ENCODE results near the gene MCTP1. TPM values are rescaled to one million over a fixed set of nuclear protein-coding genes. Genes with fewer than 3 reads are reported as not detected.

Gene MCTP1
- total RNA-seq, 1 donor from 2014 or later = 1.9 TPM

DNA sequence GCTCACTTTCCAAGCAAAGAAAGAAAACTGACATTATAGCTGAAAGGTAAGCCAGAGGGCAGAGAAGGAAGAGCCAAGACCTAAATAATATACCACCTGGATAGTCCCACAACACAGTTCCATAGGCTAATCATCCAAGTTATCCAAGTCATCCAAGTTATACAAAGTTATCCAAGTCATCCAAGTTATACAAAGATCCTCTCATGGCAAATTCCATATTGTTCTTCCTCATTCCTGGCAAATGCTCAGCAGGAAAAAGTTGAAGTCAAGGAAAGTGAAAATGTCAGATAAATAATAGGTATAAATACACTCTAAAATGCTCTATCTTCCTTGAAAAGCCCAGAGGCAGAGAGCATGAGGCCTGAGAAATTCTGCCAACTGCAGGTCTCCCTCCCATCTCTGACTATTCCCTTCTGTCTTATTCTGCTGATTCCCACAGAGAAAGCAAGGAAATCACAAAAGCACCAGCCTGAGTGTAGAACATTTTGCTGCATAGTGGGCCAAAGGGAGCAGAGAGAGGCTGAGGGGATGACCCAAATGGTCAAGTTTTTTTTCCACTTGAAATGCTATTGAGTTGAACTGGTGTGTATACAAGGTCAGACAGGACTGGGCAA is 12.5 kb downstream of the MCTP1 start:
- POLR2A ChIA-PET = no interaction called here
- peaks cover 10% of the 10 kb centered on the region for H3K27me3 Mint-ChIP-seq

DNA sequence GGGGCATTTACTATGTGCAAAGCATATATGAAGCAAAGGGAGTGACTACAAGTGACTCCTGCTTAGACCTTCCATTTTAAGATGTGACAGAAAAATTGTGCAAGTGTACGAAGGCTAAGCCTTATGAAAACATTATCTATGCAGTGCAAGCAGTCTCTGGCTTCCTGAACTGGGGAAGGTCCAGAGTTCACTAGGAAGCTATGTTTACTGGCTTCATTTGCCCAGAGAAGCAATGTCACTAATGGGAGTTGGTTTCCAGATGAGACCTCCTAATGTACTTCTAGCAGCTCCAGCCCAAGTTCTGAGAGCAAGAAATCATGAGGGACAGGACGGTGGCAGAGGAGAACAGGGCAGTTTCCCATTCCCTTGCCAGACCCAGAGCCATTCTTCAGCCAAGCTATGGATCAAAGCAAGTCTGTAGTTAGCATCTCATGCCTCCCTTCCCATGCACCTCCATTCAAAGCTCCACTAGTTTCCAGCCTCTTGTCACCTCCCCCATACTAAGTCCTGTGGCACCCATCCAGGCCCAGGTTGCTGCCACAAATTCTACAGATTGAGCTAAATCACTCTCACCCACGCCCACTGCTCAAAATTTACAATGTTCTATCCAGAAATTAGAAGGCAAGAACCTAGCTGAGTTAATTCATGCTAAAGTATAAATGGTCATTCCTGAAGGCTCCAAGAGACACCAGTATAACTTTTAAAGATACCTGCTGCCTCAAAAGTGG is 21.8 kb downstream of the MCTP1 start:
- H3K27ac Mint-ChIP-seq = no peak overlapping the region
- POLR2A ChIA-PET = no interaction called here
- CTCF ChIA-PET = interaction anchor here (0.8 to 1.4 kb wide), 4 partner anchors 21 to 295 kb away, joined by 3 to 4 read pairs (median 3); no protein-coding TSS in a partner anchor
- TF ChIP-seq, protein P1, sequence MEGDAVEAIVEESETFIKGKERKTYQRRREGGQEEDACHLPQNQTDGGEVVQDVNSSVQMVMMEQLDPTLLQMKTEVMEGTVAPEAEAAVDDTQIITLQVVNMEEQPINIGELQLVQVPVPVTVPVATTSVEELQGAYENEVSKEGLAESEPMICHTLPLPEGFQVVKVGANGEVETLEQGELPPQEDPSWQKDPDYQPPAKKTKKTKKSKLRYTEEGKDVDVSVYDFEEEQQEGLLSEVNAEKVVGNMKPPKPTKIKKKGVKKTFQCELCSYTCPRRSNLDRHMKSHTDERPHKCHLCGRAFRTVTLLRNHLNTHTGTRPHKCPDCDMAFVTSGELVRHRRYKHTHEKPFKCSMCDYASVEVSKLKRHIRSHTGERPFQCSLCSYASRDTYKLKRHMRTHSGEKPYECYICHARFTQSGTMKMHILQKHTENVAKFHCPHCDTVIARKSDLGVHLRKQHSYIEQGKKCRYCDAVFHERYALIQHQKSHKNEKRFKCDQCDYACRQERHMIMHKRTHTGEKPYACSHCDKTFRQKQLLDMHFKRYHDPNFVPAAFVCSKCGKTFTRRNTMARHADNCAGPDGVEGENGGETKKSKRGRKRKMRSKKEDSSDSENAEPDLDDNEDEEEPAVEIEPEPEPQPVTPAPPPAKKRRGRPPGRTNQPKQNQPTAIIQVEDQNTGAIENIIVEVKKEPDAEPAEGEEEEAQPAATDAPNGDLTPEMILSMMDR (IDR thresholded peaks at IDR 0.05) = no peak
- H3K36me3 Mint-ChIP-seq (ENCODE audit: low read depth) = no peaks in the 10 kb centered on the region
- peaks cover 2% of the 10 kb centered on the region for H3K27me3 Mint-ChIP-seq
- H3K9me3 Mint-ChIP-seq = no peaks in the 10 kb centered on the region
- DNase-seq (no peak), ATAC-seq (ENCODE audit: low read depth) (no peak)
- H3K4me3 Mint-ChIP-seq = no peak overlapping the region
- no peaks in the 10 kb centered on the region for H3K4me1 Mint-ChIP-seq
- intact Hi-C loops (cut with micrococcal nuclease) = no loop called here

More for the DNA sequence above, 12.5 kb downstream of the MCTP1 start:
- Mint-ChIP-seq H3K36me3 (ENCODE audit: low read depth) (no peaks in the 10 kb centered on the region), H3K27ac (no peak overlapping the region), H3K4me1 (no peaks in the 10 kb centered on the region), H3K9me3 (no peaks in the 10 kb centered on the region), H3K4me3 (no peak overlapping the region)
- intact Hi-C loops (cut with micrococcal nuclease) = no loop called here
- no peak for DNase-seq
- CTCF ChIA-PET = no interaction called here
- TF ChIP-seq, protein P1 (IDR thresholded peaks at IDR 0.05) = no peak
- no peak for ATAC-seq (ENCODE audit: low read depth)

- TF ChIP-seq, protein P1 (IDR thresholded peaks at IDR 0.05) = no peak
- H3K27me3 Mint-ChIP-seq = no peaks in the 10 kb centered on the region
- H3K27ac Mint-ChIP-seq = no peak overlapping the region
- no peaks in the 10 kb centered on the region for H3K9me3 Mint-ChIP-seq
- H3K36me3 Mint-ChIP-seq (ENCODE audit: low read depth) = no peaks in the 10 kb centered on the region
- no peak for ATAC-seq (ENCODE audit: low read depth)
- intact Hi-C loops (cut with micrococcal nuclease) = no loop called here
- no peak for DNase-seq
- H3K4me3 Mint-ChIP-seq = no peak overlapping the region
- CTCF ChIA-PET = interaction anchor here (0.7 kb wide), 1 partner anchor 294 kb away, joined by 3 read pairs; no protein-coding TSS in a partner anchor
- POLR2A ChIA-PET = no interaction called here
- no peaks in the 10 kb centered on the region for H3K4me1 Mint-ChIP-seq
Observed at GRCh38 chr5:95261437-95262175, 23.3 kb downstream of the MCTP1 start.

DNA sequence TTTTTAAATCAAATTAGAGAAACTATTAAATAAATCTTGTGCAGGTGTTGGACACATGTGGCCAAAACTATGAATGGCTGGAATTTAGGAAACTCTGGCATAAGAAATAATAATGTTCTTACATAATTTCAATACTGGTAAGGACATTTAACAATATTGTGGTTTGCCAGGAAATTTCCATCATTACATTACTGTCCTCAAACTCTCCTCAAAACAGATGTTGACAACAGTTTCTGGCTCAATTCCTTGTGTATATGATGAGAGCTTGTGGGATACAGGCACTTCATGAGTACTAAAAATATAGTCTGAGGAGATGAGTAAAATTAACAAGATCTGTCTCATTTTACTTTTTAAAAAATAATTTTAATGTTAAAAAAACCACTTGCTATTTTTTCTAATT is 27.9 kb downstream of the MCTP1 start:
- Mint-ChIP-seq H3K4me1 (no peaks in the 10 kb centered on the region), H3K9me3 (no peaks in the 10 kb centered on the region), H3K4me3 (no peak overlapping the region), H3K36me3 (ENCODE audit: low read depth) (no peaks in the 10 kb centered on the region), H3K27me3 (no peaks in the 10 kb centered on the region), H3K27ac (no peak overlapping the region)
- intact Hi-C loops (cut with micrococcal nuclease) = no loop called here
- no peak for DNase-seq
- ChIA-PET POLR2A (no interaction called here), CTCF (no interaction called here)
- ATAC-seq (ENCODE audit: low read depth) = no peak
- TF ChIP-seq, protein P1 (IDR thresholded peaks at IDR 0.05) = no peak

DNA sequence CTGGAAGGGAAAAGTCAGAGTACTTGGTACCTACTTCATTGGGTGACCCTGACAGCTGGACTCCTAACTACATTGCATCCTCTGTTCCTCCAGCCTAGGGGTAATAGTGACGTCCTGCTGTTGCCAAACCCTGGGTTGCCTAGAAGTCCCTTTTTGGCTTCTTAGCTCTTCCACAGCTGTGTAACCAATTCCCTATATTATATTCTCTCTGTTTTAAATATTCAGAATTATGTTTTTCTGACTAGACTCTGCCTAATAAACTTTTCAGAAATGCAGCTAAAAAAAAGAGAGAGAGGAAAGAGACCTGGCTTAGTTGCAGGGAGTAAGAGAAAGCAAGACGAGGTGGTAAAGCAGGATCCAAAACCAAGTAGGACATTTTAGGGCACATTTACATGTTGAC is 28.4 kb downstream of the MCTP1 start:
- H3K27ac Mint-ChIP-seq = no peak overlapping the region
- no peaks in the 10 kb centered on the region for H3K27me3 Mint-ChIP-seq
- TF ChIP-seq, protein P1 (IDR thresholded peaks at IDR 0.05) = no peak
- H3K9me3 Mint-ChIP-seq = no peaks in the 10 kb centered on the region
- H3K4me3 Mint-ChIP-seq = no peak overlapping the region
- intact Hi-C loops (cut with micrococcal nuclease) = no loop called here
- ChIA-PET POLR2A (no interaction called here), CTCF (no interaction called here)
- no peaks in the 10 kb centered on the region for H3K36me3 Mint-ChIP-seq (ENCODE audit: low read depth)
- DNase-seq = no peak
- no peak for ATAC-seq (ENCODE audit: low read depth)
- H3K4me1 Mint-ChIP-seq = no peaks in the 10 kb centered on the region

All from activated B cell treated with CpG ODN at 0.5 μM for 24 hours (primary cell).